ENCODE measurements around the gene DRC3.
"Not testable (repeated sequence)": the region's sequence is repeated elsewhere in the genome, so short reads cannot be mapped to it uniquely, and the experiment has no call there.

Gene DRC3

DNA sequence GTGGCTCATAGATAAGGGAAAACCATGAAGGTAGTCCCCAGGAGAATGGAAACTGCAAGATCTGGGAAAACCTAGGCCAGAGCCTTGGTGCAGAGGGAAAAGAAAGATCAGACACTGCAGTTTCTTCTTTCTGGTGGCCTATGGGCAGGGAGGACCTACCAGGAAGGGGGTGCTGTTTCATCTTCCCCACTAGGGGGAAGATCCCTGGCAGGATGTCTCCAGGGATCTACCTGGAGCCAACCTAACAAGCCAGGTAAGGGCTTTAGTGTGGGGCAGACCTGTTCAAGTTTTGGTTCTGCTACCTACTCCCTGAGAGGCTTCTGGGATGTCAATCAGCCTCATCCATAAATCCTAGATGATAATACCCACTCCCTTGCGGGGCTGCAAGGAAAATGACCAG, 21.9 kb upstream of the DRC3 start:
- Mint-ChIP-seq H3K9me3 (no peaks in the 10 kb centered on the region), H3K36me3 (peaks cover 13% of the 10 kb centered on the region), H3K4me3 (no peak overlapping the region), H3K27ac (no peak overlapping the region), H3K4me1 (no peaks in the 10 kb centered on the region), H3K27me3 (no peaks in the 10 kb centered on the region)
- ATAC-seq = no peak

DNA sequence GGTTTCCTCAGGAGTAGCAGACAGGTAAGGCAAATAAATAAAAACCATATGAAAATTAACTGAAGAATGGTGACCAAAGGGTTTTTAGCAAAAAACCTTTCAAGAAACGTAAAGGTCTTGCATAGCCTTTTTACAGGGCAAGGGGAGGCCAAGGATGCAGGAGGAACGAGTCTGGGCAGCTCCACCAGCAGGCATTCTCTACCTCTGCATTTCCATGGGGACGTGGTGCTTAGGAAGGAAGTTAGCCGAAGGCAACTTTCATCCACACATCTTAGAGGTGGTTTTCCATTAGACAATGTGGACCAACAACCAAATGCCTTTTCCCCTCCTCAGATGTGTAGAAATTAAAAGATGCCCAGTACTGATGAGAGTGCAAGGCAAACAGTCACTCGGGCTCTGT, 21.1 kb upstream of the DRC3 start:
- no peak overlapping the region for H3K27ac Mint-ChIP-seq
- no peaks in the 10 kb centered on the region for H3K9me3 Mint-ChIP-seq
- no peak for ATAC-seq
- H3K4me3 Mint-ChIP-seq = no peak overlapping the region
- H3K27me3 Mint-ChIP-seq = no peaks in the 10 kb centered on the region
- H3K4me1 Mint-ChIP-seq = no peaks in the 10 kb centered on the region
- peaks cover 14% of the 10 kb centered on the region for H3K36me3 Mint-ChIP-seq

DNA sequence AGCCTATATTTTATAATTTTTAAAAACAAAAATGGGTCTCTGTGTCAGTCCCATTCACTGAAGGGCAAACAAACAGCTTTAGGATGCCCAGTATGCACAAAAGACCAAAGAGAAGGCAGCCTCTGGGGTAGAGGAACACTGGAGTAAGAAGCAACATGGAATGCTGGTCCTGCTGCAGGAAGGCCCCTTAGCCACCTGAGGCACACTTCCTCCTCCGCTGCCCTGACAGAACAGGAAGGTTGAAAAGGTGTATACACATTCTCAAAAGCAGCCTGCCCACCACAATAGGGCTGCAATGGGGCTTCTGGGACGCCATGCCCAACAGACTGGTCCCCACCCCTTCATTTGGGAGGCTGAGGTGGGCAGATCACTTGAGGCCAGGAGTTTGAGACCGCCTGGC, 20.0 kb upstream of the DRC3 start:
- Mint-ChIP-seq H3K27me3 (no peaks in the 10 kb centered on the region), H3K36me3 (peaks cover 14% of the 10 kb centered on the region), H3K27ac (no peak overlapping the region), H3K4me1 (no peaks in the 10 kb centered on the region), H3K9me3 (no peaks in the 10 kb centered on the region), H3K4me3 (no peak overlapping the region)
- no peak for ATAC-seq

DNA sequence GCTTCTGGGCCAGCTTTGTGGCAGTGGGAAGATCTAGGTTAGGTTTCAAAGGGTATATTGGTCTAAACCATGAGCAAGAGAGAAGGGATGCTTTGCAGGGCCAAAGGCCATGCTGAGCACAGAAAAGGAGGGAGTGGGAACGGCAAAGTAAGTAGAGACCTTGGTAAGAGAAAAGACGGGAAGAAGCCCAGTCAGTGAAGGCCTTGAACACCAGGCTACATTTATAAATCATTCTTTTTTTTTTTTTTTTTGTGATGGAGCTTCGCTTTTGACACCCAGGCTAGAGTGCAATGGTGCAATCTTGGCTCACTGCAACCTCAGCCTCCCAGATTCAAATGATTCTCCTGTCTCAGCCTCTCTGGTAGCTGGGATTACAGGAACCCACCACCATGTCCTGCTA, 18.6 kb upstream of the DRC3 start:
- Mint-ChIP-seq H3K4me3 (no peak overlapping the region), H3K27me3 (no peaks in the 10 kb centered on the region)

DNA sequence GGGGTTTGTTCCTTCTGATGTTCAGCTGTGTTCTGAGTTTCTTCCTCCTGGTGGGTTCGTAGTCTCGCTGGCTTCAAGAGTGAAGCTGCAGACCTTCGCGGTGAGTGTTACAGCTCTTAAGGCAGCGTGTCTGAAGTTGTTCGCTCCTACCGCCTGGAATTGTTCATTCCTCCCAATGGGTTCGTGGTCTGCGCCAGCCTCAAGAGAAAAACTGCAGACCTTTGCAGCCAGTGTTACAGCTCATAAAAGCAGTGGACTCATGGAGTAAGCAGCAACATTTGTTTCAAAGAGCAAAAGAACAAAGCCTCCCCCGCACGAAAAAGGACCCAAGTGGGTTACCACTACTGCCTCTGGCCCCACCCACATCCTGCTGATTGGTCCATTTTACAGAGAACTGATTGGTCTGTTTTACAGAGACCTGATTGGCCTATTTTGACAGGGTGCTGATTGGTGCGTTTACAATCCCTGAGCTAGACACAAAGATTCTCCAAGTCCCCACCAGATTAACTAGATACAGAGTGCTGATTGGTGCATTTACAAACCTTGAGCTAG, 16.8 kb upstream of the DRC3 start:
- Mint-ChIP-seq H3K4me1 (peaks cover 31% of the 10 kb centered on the region), H3K36me3 (peaks cover 19% of the 10 kb centered on the region)
- ATAC-seq, H3K27ac Mint-ChIP-seq, H3K4me3 Mint-ChIP-seq, H3K9me3 Mint-ChIP-seq, H3K27me3 Mint-ChIP-seq: not testable (repeated sequence)

More for the DNA sequence above, 18.6 kb upstream of the DRC3 start:
- peaks cover 13% of the 10 kb centered on the region for H3K4me1 Mint-ChIP-seq
- ATAC-seq = no peak
- H3K36me3 Mint-ChIP-seq = peaks cover 14% of the 10 kb centered on the region
- H3K9me3 Mint-ChIP-seq = no peaks in the 10 kb centered on the region
- no peak overlapping the region for H3K27ac Mint-ChIP-seq

DNA sequence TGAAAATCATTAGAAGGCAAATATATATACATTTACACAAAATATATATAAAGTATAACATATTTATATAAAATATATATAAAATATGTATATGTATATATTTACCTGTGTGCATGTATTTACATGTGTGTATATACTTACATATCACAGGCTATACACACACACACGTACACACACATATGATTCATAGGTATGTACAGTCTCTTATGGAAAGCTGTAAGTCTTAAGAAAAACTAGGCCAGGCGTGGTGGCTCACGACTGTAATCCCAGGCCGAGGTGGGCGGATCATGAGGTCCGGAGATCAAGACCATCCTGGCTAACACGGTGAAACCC, 15.1 kb upstream of the DRC3 start:
- peak overlapping the region; percentile 83 for H3K27ac Mint-ChIP-seq
- peaks cover 24% of the 10 kb centered on the region for H3K36me3 Mint-ChIP-seq
- no peaks in the 10 kb centered on the region for H3K27me3 Mint-ChIP-seq
- no peak overlapping the region for H3K4me3 Mint-ChIP-seq
- no peaks in the 10 kb centered on the region for H3K9me3 Mint-ChIP-seq
- no peak for ATAC-seq
- H3K4me1 Mint-ChIP-seq = peaks cover 35% of the 10 kb centered on the region

DNA sequence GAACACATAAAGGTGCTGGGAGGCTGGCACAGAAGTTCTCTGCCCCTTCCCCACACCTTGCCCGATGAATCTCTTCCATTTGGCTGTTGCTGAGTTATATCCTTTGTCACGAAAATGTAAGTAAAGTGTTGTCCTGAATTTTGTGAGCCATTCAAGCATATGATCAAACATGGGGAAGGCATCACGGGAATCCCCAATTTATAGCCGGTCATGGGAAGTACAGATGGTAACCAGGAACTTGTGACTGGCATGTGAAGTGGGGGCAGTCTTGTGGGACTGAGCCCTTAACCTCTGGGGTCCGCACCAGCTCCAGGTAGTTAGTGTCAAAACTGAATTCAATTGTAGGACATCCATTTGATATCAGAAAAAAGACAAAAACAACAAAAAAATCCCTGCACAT, 13.7 kb upstream of the DRC3 start:
- Mint-ChIP-seq H3K4me1 (peaks cover 43% of the 10 kb centered on the region), H3K9me3 (no peaks in the 10 kb centered on the region), H3K27ac (peak overlapping the region; percentile 83), H3K36me3 (peaks cover 24% of the 10 kb centered on the region), H3K4me3 (peak overlapping the region; percentile 64), H3K27me3 (no peaks in the 10 kb centered on the region)
- no peak for ATAC-seq

DNA sequence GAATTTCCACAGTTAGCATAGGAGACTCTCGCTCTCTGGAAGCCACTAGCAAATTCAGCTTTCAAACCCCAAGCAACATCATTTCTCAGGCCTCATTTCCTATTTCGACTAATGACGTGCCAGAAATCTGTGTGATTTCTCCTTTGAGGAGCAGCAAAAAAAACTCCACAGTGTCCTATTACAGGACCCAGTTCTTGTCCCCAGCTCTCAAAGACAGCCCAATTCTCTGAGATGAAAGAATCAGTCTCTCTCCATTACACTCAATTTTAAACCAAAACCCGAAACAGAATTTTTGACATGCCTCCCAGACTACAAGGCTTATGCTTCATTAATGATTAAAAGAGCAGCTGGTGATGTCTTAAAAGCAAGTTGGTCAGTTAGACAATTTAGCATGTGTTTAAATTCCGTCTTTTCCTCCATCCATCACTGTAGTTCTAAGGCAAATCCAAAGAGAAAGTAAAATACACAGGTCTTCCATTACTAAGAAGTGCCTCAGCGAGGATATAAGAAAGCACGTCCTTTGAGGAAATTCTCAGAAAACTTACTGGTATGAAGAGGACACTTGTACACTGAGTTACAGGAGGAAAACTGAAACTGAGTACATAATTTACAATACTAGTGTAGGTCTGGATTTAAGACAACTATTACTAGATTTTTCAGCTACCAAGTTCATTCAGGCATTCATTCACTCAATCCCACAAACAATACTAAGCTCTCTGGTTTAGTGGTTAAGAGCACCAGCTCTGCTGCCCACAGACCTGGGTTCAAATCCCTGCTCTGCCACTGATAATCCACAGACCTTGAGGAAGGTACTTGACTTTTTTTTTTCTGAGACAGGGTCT, 12.9 kb upstream of the DRC3 start:
- Mint-ChIP-seq H3K36me3 (peaks cover 22% of the 10 kb centered on the region), H3K27me3 (no peaks in the 10 kb centered on the region), H3K4me3 (peak overlapping the region; percentile 64), H3K27ac (peak overlapping the region; percentile 83), H3K4me1 (peaks cover 44% of the 10 kb centered on the region), H3K9me3 (no peaks in the 10 kb centered on the region)
- no peak for ATAC-seq

DNA sequence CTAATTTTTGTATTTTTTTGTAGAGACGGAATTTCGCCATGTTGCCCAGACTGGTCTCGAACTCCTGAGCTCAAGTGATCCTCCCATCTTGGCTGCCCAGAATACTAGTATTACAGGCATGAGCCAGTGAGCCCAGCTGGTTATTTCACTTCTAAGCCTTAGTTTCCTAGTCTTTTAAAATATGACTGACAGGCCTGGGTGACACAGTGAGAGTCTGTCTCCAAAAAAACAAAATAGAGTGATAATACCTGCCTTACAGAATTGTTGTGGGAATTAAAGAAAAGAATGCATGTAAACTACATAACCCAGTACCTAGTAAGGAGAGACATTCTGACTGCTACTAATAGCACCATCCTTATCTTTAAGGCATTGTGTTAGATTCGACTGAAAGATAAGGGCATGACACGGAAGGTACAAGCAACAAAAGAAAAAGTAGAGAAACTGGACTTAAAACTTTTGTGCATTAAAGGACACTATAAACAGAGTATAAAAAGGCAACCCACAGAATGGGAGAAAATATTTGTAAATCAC, 12.1 kb upstream of the DRC3 start:
- H3K27me3 Mint-ChIP-seq = no peaks in the 10 kb centered on the region
- H3K4me3 Mint-ChIP-seq = no peak overlapping the region
- peaks cover 50% of the 10 kb centered on the region for H3K4me1 Mint-ChIP-seq
- H3K9me3 Mint-ChIP-seq = no peaks in the 10 kb centered on the region
- peaks cover 13% of the 10 kb centered on the region for H3K36me3 Mint-ChIP-seq
- ATAC-seq = no peak
- peak overlapping the region; percentile 83 for H3K27ac Mint-ChIP-seq

DNA sequence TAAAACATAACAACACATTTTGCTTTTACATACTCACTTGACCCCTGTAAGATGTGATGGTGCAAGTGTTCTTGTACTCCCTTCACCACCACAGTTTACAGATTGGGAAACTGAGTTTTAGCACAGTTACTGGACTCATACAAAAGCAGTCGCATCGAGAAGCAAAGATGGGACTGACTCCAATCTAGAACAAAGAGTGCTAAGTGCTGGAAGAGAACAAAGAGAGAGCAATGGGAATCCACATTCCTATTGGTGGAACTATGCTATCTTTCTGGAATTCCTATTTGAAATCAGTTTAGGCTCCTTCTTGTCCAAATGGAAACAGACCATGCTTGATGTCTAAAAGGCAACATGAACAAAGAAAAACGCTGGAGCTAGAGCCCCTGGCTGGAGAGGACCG, 9.6 kb upstream of the DRC3 start:
- H3K4me3 Mint-ChIP-seq = no peak overlapping the region
- no peak for ATAC-seq
- no peaks in the 10 kb centered on the region for H3K9me3 Mint-ChIP-seq
- peaks cover 68% of the 10 kb centered on the region for H3K4me1 Mint-ChIP-seq
- H3K36me3 Mint-ChIP-seq = peaks cover 10% of the 10 kb centered on the region
- no peak overlapping the region for H3K27ac Mint-ChIP-seq
- H3K27me3 Mint-ChIP-seq = no peaks in the 10 kb centered on the region

DNA sequence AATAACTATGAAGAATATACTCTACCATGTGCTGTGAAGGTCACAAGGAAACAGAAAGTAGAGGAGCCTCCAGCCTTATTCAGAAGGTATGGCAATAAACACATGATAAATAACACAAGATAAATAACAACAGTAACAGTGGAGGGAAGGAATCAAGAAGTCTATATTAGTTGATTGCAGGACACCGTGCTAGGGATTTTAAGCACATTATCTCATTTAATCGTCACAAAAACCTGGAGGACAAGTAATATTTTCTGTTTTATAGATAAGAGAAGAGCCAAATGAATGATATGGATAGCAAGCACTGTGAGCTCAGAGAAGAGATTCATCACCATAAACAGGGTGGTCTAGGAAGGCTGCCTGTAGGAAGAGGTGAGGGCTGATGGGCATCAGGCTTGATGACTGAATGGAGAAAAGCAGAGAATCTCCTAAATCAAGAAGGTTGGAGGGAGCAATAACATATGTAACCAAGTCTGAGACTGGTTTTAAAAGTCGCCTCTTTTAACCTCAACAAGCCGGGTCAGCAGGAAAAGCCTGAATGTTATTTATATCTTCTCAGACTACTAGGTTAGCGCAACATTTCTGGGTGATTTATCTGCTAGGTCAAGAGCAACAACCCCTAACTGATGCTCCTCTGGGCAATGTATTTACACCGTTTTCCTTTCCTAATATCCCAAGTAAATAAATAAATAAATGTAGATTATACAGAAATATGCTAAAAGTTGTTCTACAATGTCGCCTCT, 8.8 kb upstream of the DRC3 start:
- H3K9me3 Mint-ChIP-seq = no peaks in the 10 kb centered on the region
- no peak overlapping the region for H3K27ac Mint-ChIP-seq
- H3K27me3 Mint-ChIP-seq = no peaks in the 10 kb centered on the region

DNA sequence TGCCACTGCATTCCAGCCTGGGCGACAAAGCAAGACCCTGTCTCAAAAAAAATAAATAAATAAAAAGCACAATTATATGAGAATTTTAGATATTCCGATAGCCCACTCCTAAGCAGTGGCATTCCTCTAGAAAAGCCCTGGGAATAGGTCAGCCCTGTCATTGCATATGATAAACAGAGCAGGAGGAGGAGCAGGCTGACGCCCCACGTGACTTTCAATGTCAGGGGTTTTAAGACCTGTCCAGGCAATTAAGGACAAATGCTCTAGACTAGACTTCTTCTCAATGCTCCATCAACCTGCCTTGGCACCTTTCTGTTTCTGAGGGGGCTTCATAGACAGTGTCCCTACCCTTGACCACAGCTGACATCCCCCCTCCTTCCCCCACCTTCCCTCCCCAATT, 8.0 kb upstream of the DRC3 start:
- peaks cover 51% of the 10 kb centered on the region for H3K4me1 Mint-ChIP-seq
- H3K36me3 Mint-ChIP-seq = peaks cover 10% of the 10 kb centered on the region
- ATAC-seq = no peak
- no peaks in the 10 kb centered on the region for H3K27me3 Mint-ChIP-seq
- no peak overlapping the region for H3K4me3 Mint-ChIP-seq
- H3K27ac Mint-ChIP-seq = no peak overlapping the region
- no peaks in the 10 kb centered on the region for H3K9me3 Mint-ChIP-seq

More for the DNA sequence above, 8.8 kb upstream of the DRC3 start:
- Mint-ChIP-seq H3K36me3 (peaks cover 10% of the 10 kb centered on the region), H3K4me3 (no peak overlapping the region), H3K4me1 (peaks cover 60% of the 10 kb centered on the region)
- no peak for ATAC-seq

DNA sequence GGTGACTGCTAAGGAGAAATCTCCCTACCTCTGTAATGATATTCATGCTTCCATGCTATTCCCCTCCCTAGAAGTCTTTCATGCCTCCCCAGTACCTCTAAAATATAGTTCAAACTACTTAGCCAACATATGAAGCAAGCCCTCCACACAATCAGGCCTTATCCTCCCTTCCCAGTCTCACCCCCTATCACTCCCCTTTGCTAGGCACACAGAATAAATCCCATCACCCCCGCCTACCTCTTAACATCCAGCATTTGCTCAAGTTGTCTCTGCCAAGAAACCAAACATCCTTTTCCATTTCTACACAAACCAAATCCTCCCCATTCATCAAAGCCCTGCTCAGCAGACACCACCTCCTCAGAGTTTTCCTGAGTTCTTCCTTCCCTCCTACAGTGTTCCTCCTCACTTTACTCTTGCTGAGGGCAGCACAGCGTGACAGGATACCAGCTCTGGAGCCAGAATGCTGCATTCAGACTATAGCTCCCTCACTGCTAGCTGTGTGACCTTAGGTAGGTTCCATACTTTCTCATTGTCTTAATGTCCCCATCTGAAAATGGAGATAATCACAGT, 7.4 kb upstream of the DRC3 start:
- peaks cover 46% of the 10 kb centered on the region for H3K4me1 Mint-ChIP-seq
- ATAC-seq = no peak
- no peaks in the 10 kb centered on the region for H3K9me3 Mint-ChIP-seq
- no peaks in the 10 kb centered on the region for H3K27me3 Mint-ChIP-seq
- peak overlapping the region; percentile 11 for H3K27ac Mint-ChIP-seq
- peaks cover 10% of the 10 kb centered on the region for H3K36me3 Mint-ChIP-seq
- H3K4me3 Mint-ChIP-seq = no peak overlapping the region

DNA sequence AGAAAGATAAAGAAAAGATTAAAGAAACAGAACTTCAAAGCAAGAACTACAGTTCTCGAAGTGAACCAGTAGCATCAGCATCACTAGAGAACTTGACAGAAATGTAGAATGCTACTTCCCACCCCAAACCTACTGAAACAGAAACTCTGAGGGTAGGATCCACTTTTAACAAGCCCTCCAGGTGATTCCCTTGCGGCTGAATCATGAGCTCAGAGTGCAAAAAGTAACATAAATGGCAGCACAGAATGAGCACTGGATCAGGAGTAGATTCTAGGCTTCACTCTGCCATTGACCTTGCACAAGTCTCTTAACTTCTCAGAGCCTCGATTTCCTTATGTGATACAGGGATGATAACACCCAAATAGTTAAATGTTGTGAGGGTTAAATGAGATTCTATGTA, 6.3 kb upstream of the DRC3 start:
- no peak for ATAC-seq
- Mint-ChIP-seq H3K4me3 (no peak overlapping the region), H3K36me3 (no peaks in the 10 kb centered on the region), H3K27ac (no peak overlapping the region), H3K4me1 (peaks cover 42% of the 10 kb centered on the region), H3K9me3 (no peaks in the 10 kb centered on the region), H3K27me3 (no peaks in the 10 kb centered on the region)

DNA sequence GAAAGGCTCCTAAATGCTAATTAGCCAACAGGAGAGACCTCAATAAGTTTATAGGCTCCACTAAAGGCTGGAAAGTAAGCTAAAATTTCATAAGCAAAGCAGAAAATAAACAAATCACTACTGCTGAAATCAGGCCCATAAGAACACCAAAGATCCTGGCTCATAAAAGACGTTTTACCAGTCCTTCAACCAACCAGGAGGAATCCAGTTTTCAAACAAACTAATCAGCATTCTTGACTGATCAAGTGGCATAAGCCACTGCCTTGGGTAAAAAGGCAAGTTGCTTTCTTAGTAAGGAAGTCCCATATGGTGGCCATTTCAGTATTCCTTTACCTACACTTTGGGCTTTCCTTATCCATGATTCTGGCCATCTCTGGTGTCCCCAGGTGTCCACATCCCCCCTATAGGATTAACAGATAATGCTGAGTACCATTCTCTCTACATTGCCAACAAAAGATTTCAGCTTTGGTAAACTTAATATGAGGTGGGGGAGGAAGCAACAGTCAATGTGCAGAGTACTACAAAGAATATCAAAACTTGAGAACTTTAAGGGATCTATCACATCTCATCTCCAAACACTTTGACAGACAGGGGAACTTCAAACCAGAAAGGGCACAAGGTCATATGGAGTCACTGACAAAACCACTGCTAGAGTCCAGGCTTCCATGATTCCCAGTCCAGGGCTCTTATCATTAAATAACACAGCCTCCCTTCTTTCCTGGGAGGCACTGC, 1.8 kb upstream of the DRC3 start:
- Mint-ChIP-seq H3K4me1 (peaks cover 28% of the 10 kb centered on the region), H3K27me3 (no peaks in the 10 kb centered on the region), H3K9me3 (no peaks in the 10 kb centered on the region), H3K36me3 (no peaks in the 10 kb centered on the region), H3K4me3 (peak overlapping the region; percentile 78), H3K27ac (peak overlapping the region; percentile 31)
- no peak for ATAC-seq

All from stimulated activated memory B cell treated with anti-CD40 and anti-IgM and Interleukin-4, amounts not matched to agents 10 μg/mL and 1 μg/mL and 100 μg/mL, for 72 hours (primary cell).